HG02973 (cell line): Measurements from ENCODE around the gene LCORL.
"Not testable (repeated sequence)": the region's sequence is repeated elsewhere in the genome, so short reads cannot be mapped to it uniquely, and the experiment has no call there.

Experiments
- ATAC-seq: cut with Tn5 transposase; IDR thresholded peaks from one replicate; pipeline ENCODE4 v1.9.1; 2021; ENCODE audit warnings: moderate library complexity; ENCODE audit not compliant: unreplicated experiment

LCORL gene

GRCh38 chr4:18020145-18020670 is 1.3 kb downstream of the LCORL start:
- ATAC-seq: no peak

- no peak for ATAC-seq
Measured at GRCh38 chr4:18014269-18014668, 7.3 kb downstream of the LCORL start.

- ATAC-seq: no peak
Measured at GRCh38 chr4:18012807-18013462, 8.6 kb downstream of the LCORL start.

- no peak for ATAC-seq
Measured at GRCh38 chr4:18012134-18012806, 9.3 kb downstream of the LCORL start.

GRCh38 chr4:18007625-18008024 is 13.9 kb downstream of the LCORL start:
- no peak for ATAC-seq

- ATAC-seq: not testable (repeated sequence)
Measured at GRCh38 chr4:18006432-18006831, 15.1 kb downstream of the LCORL start.

GRCh38 chr4:17997129-17997528 is 24.4 kb downstream of the LCORL start:
- ATAC-seq: no peak

- ATAC-seq: no peak
Measured at GRCh38 chr4:17995165-17995564, 26.4 kb downstream of the LCORL start.

GRCh38 chr4:17985832-17986231 is 35.7 kb downstream of the LCORL start:
- ATAC-seq: no peak

- ATAC-seq: no peak
Measured at GRCh38 chr4:17981063-17981462, 40.5 kb downstream of the LCORL start.

GRCh38 chr4:17968721-17969120 is 52.8 kb downstream of the LCORL start:
- no peak for ATAC-seq

- no peak for ATAC-seq
Measured at GRCh38 chr4:17967078-17967477, 54.5 kb downstream of the LCORL start.

GRCh38 chr4:17966312-17966711 is 55.2 kb downstream of the LCORL start:
- ATAC-seq: no peak

GRCh38 chr4:17964576-17964975 is 57.0 kb downstream of the LCORL start:
- no peak for ATAC-seq

- ATAC-seq: no peak
Measured at GRCh38 chr4:17962171-17962570, 59.4 kb downstream of the LCORL start.

- ATAC-seq: no peak
Measured at GRCh38 chr4:17961249-17961648, 60.3 kb downstream of the LCORL start.

- no peak for ATAC-seq
Measured at GRCh38 chr4:17958181-17958580, 63.4 kb downstream of the LCORL start.

GRCh38 chr4:17957688-17958087 is 63.9 kb downstream of the LCORL start:
- ATAC-seq: no peak

- no peak for ATAC-seq
Measured at GRCh38 chr4:17956245-17956644, 65.3 kb downstream of the LCORL start.

- no peak for ATAC-seq
Measured at GRCh38 chr4:17945303-17945702, 76.3 kb downstream of the LCORL start.

GRCh38 chr4:17941731-17942130 is 79.8 kb downstream of the LCORL start:
- no peak for ATAC-seq

GRCh38 chr4:17939054-17939453 is 82.5 kb downstream of the LCORL start:
- no peak for ATAC-seq
